Measurements from ENCODE around the gene ST3GAL2. TPM values are rescaled to one million over a fixed set of nuclear protein-coding genes. Genes with fewer than 3 reads are reported as not detected.

ST3GAL2 gene
- total RNA-seq, 1 experiment from 2014 or later: 48.1 TPM

DNA sequence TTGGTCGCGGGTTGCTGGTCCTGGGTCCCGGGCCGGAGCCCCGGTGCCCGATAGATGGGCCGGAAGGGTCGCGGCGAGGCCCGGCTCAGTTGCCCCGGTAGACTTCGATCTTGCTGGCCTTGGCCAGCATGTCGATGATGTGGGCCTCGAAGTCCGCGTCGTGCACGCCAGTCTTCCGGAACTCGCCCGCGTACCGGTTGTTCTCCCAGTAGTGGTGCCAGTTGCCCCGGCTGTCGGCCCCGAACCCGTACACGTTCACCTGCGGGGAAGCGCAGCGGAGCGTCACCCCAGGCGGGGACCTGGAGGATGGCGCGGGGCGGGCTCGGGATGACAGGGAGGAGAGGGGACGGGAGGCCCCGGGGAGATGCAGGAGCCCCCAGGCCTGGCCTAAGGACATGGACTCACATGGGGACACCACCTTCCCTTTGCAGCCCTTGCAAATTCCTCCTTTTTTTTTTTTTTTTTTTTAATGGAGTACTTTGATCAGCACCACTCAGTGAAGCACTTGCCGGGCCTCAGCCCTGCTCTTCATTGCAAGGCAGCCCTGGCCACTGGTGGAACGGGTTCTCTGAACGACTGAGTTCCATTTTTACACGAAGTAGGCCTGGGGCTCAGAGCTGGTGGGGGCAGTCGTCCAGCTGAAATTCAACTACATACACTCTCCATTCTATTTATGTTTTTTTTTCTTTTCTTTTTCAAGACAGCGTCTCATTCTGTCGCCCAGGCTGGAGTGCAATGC, 57.1 kb downstream of the ST3GAL2 start:
- peaks cover 5% of the 10 kb centered on the region for H3K36me3 ChIP-seq (ENCODE audit: insufficient read depth, low read length)
- no peak for DNase-seq
- peaks cover 22% of the 10 kb centered on the region for H3K4me1 ChIP-seq (ENCODE audit: low read length)
- peak overlapping the region; percentile 83 for H3K4me2 ChIP-seq (ENCODE audit: low read depth, low read length, poor library complexity, severe bottlenecking)
- H3K27me3 ChIP-seq (ENCODE audit: low read length): no peaks in the 10 kb centered on the region
- H4K20me1 ChIP-seq (ENCODE audit: insufficient read depth, low read depth, low read length): no peaks in the 10 kb centered on the region
- peak overlapping the region; percentile 65; the same call in 1 of the 2 replicates for H2AFZ ChIP-seq (ENCODE audit: low read length)
- peak overlapping the region; percentile 75 for H3K9ac ChIP-seq (ENCODE audit: low read length)
- peak overlapping the region; percentile 91 for H3K4me3 ChIP-seq (ENCODE audit: low read length)
- peaks cover 22% of the 10 kb centered on the region for H3K79me2 ChIP-seq (ENCODE audit: low read length)
- H3K27ac ChIP-seq (ENCODE audit: low read length): peak overlapping the region; percentile 59; the same call in 1 of the 2 replicates
- no peaks in the 10 kb centered on the region for H3K9me3 ChIP-seq (ENCODE audit: low read length)
- H3K9me2 ChIP-seq (replicated peaks; ENCODE audit: insufficient read depth, low read length): no peaks in the 10 kb centered on the region

DNA sequence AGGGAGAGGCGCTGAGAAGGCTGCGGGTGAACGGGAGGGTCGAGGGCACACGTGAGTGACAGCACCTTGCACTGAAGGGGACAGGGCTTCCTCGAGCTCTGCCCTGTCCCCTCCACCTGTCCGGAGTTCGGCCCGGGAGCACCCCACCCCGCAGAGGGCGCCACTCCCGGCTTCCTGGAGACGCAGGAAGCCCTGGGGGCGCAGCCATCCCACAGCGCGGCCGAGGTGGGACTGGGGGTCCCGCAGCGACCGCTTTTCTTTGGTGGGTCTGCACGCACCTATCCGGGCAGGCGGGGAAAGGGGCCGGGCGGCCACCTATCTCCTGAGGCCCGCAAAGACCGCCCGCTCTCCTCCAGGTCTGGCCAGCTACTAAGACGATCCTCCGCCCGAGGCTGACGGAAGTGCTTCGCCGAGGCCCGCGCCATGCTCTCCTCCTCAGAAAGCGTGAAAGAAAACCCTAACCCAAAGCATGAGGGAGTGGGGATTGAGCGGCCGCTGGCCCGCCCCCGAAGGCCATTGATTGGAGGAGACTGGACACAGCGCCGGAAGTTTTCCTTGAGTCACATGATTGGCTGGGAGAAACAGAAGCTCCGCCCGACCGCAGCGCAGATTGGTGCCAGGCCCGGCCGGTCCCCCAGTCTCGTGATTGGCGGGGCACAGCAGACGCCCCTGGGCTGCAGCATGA, 57.8 kb downstream of the ST3GAL2 start:
- H3K79me2 ChIP-seq (ENCODE audit: low read length): peaks cover 22% of the 10 kb centered on the region
- H3K9ac ChIP-seq (ENCODE audit: low read length): peak overlapping the region; percentile 95
- no peaks in the 10 kb centered on the region for H3K9me2 ChIP-seq (replicated peaks; ENCODE audit: insufficient read depth, low read length)
- no peaks in the 10 kb centered on the region for H3K27me3 ChIP-seq (ENCODE audit: low read length)
- H2AFZ ChIP-seq (ENCODE audit: low read length): no peak overlapping the region
- H3K27ac ChIP-seq (ENCODE audit: low read length): peak overlapping the region; percentile 90
- peak overlapping the region; percentile 83 for H3K4me2 ChIP-seq (ENCODE audit: low read depth, low read length, poor library complexity, severe bottlenecking)
- H3K4me3 ChIP-seq (ENCODE audit: low read length): peak overlapping the region; percentile 91
- no peaks in the 10 kb centered on the region for H3K9me3 ChIP-seq (ENCODE audit: low read length)
- DNase-seq: peak; percentile 99
- peaks cover 9% of the 10 kb centered on the region for H3K36me3 ChIP-seq (ENCODE audit: insufficient read depth, low read length)
- H4K20me1 ChIP-seq (ENCODE audit: insufficient read depth, low read depth, low read length): no peaks in the 10 kb centered on the region
- peaks cover 22% of the 10 kb centered on the region for H3K4me1 ChIP-seq (ENCODE audit: low read length)

DNA sequence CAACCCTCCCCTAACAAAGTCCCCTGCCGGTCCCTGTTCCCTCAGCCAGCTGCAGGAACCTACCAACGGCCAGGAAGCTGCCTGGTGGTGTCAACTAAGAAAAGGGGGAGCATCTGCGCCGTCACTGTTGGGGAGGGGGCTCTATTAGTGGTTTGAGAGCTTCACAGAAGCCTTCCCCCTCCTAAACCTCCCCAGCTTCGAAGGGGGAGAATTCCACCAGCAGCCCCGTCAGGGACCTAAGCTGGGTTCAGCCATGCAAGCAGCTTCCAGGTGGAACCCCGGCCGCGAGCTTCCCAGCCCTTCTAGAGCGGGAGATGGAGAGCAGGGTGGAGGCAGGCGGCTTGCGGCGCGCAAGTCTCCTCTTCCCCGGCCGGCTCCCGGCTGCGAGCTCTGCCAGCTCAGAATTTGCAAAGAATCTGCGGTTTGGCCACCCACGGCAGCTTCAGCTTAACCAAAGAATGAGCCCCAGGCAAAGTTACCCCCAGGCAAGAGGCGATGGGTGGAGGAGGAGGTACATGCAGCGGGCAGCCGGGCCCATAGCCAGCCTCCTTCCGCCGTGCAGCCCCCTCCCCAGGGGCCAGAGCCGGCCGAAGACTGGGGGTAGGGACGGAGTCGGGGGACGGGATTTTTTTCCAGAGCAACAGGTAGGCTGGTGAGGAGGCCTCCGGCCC, 58.5 kb downstream of the ST3GAL2 start:
- Histone ChIP-seq H3K36me3 (ENCODE audit: insufficient read depth, low read length) (peaks cover 12% of the 10 kb centered on the region), H3K4me3 (ENCODE audit: low read length) (peak overlapping the region; percentile 91), H2AFZ (ENCODE audit: low read length) (no peak overlapping the region), H3K79me2 (ENCODE audit: low read length) (peaks cover 22% of the 10 kb centered on the region), H4K20me1 (ENCODE audit: insufficient read depth, low read depth, low read length) (no peaks in the 10 kb centered on the region), H3K27ac (ENCODE audit: low read length) (peak overlapping the region; percentile 90), H3K27me3 (ENCODE audit: low read length) (no peaks in the 10 kb centered on the region), H3K9ac (ENCODE audit: low read length) (peak overlapping the region; percentile 95), H3K4me2 (ENCODE audit: low read depth, low read length, poor library complexity, severe bottlenecking) (peak overlapping the region; percentile 83), H3K4me1 (ENCODE audit: low read length) (peaks cover 22% of the 10 kb centered on the region), H3K9me3 (ENCODE audit: low read length) (no peaks in the 10 kb centered on the region), H3K9me2 (replicated peaks; ENCODE audit: insufficient read depth, low read length) (no peaks in the 10 kb centered on the region)
- peak; percentile 86 for DNase-seq

DNA sequence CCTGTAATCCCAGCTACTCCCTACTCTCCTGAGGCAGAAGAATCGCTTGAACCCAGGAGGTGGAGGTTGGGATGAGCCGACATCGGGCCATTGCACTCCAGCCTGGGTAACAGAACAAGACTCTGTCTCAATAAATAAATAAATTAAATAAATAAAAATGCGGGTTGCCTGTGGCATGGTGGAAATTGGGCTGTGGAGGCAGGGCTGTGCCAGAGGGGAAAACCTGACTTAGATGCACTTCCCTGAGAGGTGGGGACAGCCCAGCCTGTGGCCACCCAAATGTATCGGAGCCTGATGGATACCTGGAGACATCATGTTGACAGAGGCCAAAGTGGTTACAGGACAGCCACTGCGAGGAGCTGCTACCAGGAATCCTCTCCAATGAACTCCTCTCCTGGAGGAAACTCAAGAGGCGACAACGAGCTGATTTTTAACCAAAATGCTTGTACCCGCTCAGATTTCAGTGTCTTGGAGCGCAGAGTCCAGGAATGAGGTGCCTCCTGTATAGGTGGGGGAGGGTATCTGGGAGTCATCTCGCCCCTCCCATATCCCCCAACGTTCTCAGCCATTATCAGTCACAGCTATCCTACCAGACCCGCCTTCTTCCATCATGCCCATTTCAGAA, 59.9 kb downstream of the ST3GAL2 start:
- Histone ChIP-seq H3K27me3 (ENCODE audit: low read length) (no peaks in the 10 kb centered on the region), H3K36me3 (ENCODE audit: insufficient read depth, low read length) (peaks cover 12% of the 10 kb centered on the region), H3K9ac (ENCODE audit: low read length) (no peak overlapping the region), H4K20me1 (ENCODE audit: insufficient read depth, low read depth, low read length) (no peaks in the 10 kb centered on the region), H3K9me2 (replicated peaks; ENCODE audit: insufficient read depth, low read length) (no peaks in the 10 kb centered on the region), H3K79me2 (ENCODE audit: low read length) (peaks cover 22% of the 10 kb centered on the region), H2AFZ (ENCODE audit: low read length) (no peak overlapping the region), H3K4me3 (ENCODE audit: low read length) (no peak overlapping the region), H3K9me3 (ENCODE audit: low read length) (no peaks in the 10 kb centered on the region), H3K27ac (ENCODE audit: low read length) (0 out of 2 replicates have a peak overlapping the region, but pooled peaks have one; percentile 90), H3K4me2 (ENCODE audit: low read depth, low read length, poor library complexity, severe bottlenecking) (peak overlapping the region; percentile 83), H3K4me1 (ENCODE audit: low read length) (peaks cover 22% of the 10 kb centered on the region)
- DNase-seq: no peak

DNA sequence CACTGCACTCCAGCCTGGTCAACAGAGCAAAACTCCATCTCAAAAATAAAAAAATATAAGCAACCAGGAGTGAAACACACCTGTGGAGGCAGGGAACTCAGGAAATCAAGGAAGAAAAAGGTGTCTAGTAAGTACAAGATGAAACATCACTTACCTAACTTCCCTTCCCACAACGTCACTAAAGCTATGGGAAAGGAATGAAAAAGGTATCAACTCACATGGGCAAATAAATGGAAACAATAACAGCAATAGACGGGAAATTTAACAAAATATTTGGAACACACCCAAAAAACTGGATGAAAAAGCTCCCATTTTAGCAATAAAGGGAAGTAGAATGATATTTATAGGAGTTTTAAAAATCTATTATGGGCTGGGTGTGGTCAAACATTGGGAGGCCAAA, 61.1 kb downstream of the ST3GAL2 start:
- peaks cover 25% of the 10 kb centered on the region for H3K4me1 ChIP-seq (ENCODE audit: low read length)
- H3K27ac ChIP-seq (ENCODE audit: low read length): no peak overlapping the region
- peaks cover 22% of the 10 kb centered on the region for H3K79me2 ChIP-seq (ENCODE audit: low read length)
- H3K4me3 ChIP-seq (ENCODE audit: low read length): no peak overlapping the region
- no peak overlapping the region for H3K9ac ChIP-seq (ENCODE audit: low read length)
- H3K36me3 ChIP-seq (ENCODE audit: insufficient read depth, low read length): peaks cover 21% of the 10 kb centered on the region
- H2AFZ ChIP-seq (ENCODE audit: low read length): no peak overlapping the region
- DNase-seq: no peak
- no peak overlapping the region for H3K4me2 ChIP-seq (ENCODE audit: low read depth, low read length, poor library complexity, severe bottlenecking)
- H4K20me1 ChIP-seq (ENCODE audit: insufficient read depth, low read depth, low read length): peaks cover 5% of the 10 kb centered on the region
- no peaks in the 10 kb centered on the region for H3K27me3 ChIP-seq (ENCODE audit: low read length)
- no peaks in the 10 kb centered on the region for H3K9me2 ChIP-seq (replicated peaks; ENCODE audit: insufficient read depth, low read length)
- H3K9me3 ChIP-seq (ENCODE audit: low read length): no peaks in the 10 kb centered on the region

DNA sequence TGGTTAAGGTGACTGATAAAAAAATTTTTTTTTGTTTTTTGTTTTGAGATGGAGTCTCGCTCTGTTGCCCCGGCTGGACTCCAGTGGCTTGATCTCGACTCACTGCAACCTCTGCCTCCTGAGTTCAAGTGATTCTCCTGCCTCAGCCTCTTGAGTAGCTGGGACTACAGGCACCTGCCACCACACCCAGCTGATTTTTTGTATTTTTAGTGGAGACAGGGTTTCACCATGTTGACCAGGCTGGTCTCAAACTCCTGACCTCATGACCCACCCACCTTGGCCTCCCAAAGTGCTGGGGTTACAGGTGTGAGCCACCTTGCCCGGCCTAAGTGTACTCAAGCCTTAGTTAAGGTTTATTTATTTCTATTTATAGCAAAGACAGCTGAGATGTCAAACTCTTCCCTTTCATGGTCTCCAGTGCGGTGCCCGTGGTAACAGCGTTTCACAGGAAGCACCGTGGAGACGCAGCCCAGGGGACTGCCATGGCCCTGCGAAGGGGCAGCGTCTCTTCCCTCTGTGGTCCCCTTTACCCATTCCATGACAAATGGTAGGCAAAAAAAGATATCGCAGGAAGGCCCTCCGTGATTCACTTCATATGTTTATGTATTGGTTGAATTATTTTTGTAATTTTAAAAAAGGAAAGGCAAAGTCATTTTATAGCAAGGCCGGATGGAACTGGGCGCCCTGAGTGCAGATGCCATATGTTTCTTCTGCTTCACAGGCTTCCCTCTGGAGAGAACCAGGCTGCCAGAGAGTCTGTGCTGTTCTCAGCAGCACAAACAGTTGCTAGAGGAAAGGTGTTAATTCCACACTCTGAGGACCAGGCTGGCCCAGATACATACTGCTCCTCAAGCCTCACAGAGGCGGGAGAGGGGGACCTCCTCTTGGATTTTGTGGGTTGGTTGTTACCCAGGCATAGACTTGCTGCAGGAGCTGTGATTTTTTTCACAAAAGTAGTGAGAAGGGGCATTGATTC, 63.0 kb downstream of the ST3GAL2 start:
- Histone ChIP-seq H3K27ac (ENCODE audit: low read length) (no peak overlapping the region), H3K9me2 (replicated peaks; ENCODE audit: insufficient read depth, low read length) (no peaks in the 10 kb centered on the region), H3K27me3 (ENCODE audit: low read length) (no peaks in the 10 kb centered on the region), H3K9ac (ENCODE audit: low read length) (no peak overlapping the region), H3K4me2 (ENCODE audit: low read depth, low read length, poor library complexity, severe bottlenecking) (no peak overlapping the region), H4K20me1 (ENCODE audit: insufficient read depth, low read depth, low read length) (peaks cover 5% of the 10 kb centered on the region), H2AFZ (ENCODE audit: low read length) (no peak overlapping the region), H3K36me3 (ENCODE audit: insufficient read depth, low read length) (peaks cover 27% of the 10 kb centered on the region), H3K79me2 (ENCODE audit: low read length) (peaks cover 20% of the 10 kb centered on the region), H3K9me3 (ENCODE audit: low read length) (no peaks in the 10 kb centered on the region), H3K4me3 (ENCODE audit: low read length) (no peak overlapping the region), H3K4me1 (ENCODE audit: low read length) (peaks cover 15% of the 10 kb centered on the region)
- no peak for DNase-seq

DNA sequence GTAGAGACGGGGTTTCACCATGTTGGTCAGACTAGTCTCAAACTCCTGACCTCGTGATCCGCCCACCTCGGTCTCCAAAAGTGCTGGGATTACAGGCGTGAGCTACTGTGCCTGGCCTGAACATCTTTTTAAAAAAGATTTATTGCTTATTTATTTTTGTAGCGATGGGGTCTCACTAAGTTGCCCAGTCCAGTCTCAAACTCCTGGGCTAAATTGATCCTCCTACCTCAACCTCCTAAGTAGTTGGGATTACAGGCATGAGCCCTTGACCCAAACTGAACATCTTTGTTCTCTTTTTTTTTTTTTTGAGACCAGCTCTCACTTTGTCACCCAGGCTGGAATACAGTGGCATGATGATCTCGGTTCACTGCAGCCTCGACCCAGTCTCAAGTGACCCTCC, 64.7 kb downstream of the ST3GAL2 start:
- Histone ChIP-seq H3K9me2 (replicated peaks; ENCODE audit: insufficient read depth, low read length) (no peaks in the 10 kb centered on the region), H3K9ac (ENCODE audit: low read length) (no peak overlapping the region), H3K4me3 (ENCODE audit: low read length) (no peak overlapping the region), H3K9me3 (ENCODE audit: low read length) (no peaks in the 10 kb centered on the region), H3K79me2 (ENCODE audit: low read length) (peaks cover 3% of the 10 kb centered on the region), H3K27me3 (ENCODE audit: low read length) (no peaks in the 10 kb centered on the region), H3K4me1 (ENCODE audit: low read length) (peaks cover 3% of the 10 kb centered on the region), H4K20me1 (ENCODE audit: insufficient read depth, low read depth, low read length) (peaks cover 5% of the 10 kb centered on the region), H2AFZ (ENCODE audit: low read length) (no peak overlapping the region), H3K36me3 (ENCODE audit: insufficient read depth, low read length) (peaks cover 25% of the 10 kb centered on the region), H3K4me2 (ENCODE audit: low read depth, low read length, poor library complexity, severe bottlenecking) (no peak overlapping the region), H3K27ac (ENCODE audit: low read length) (no peak overlapping the region)
- no peak for DNase-seq
